AG10803 (cell line): ENCODE data around the gene TFF1.
A peak's percentile ranks its signal among the peaks of the same experiment; 100 is the strongest.

Experiments used
- DNase-seq: peaks from one replicate; pipeline ENCODE4 v3.0.0; 2010; ENCODE audit warnings: low read depth
- H3K4me3 ChIP-seq: 2 replicates; pipeline ENCODE4 v1.5.1; 2011; ENCODE audit warnings: mild to moderate bottlenecking, low read length, control low read depth
- TF ChIP-seq, protein P1 (sequence below): conservative IDR thresholded peaks from 2 replicates; pipeline ENCODE4 v1.5.1; 2011; ENCODE audit warnings: mild to moderate bottlenecking, low read length, control low read depth, inconsistent platforms

TFF1 gene

DNA sequence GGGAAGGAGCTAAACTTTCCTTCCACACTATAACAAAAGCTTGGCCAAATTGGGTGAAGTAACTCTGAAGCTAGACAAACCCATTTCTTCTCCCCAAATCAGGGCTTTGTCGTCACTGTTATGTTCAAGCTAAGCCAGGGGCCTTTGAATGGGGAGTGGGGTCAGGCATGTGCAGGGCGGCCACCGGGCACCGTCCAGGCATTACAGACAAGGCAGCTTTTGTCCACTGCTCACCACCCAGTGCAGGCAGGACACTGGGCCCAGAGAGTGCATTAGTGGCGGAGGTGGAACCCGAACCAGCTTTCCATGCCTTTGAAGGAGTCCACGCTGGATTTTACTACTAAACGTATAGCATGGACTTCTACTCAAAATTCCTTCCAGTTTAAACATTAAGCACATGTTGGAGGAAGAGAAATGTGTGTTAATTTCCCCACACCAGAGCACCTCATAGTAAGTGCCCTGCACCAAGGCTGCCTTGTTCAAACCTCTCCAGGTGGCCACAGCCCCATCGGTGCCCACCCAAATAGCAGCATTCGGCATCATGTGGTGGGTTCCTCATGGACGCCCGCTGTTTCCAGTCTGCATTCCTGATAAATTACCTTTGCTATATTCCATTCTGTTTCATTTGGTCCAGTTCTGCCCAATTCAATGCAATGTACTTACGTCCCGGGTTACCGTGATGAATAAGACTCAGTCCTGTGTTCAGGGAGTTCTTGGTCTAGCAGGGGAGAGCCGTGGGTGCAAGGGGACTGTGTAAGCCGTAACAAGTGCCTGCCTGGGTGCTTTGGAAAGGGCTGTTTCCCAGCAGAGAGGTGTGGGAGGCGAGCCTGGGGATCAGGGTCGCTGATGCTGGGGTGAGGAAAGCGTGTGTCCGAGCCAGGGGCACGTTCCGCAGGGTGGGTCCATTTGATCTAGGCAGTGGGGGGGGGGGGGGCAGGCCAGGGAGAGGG lies 39.0 kb upstream of the TFF1 start:
- H3K4me3 ChIP-seq, result no peak overlapping the region
- TF ChIP-seq, protein P1, sequence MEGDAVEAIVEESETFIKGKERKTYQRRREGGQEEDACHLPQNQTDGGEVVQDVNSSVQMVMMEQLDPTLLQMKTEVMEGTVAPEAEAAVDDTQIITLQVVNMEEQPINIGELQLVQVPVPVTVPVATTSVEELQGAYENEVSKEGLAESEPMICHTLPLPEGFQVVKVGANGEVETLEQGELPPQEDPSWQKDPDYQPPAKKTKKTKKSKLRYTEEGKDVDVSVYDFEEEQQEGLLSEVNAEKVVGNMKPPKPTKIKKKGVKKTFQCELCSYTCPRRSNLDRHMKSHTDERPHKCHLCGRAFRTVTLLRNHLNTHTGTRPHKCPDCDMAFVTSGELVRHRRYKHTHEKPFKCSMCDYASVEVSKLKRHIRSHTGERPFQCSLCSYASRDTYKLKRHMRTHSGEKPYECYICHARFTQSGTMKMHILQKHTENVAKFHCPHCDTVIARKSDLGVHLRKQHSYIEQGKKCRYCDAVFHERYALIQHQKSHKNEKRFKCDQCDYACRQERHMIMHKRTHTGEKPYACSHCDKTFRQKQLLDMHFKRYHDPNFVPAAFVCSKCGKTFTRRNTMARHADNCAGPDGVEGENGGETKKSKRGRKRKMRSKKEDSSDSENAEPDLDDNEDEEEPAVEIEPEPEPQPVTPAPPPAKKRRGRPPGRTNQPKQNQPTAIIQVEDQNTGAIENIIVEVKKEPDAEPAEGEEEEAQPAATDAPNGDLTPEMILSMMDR, result no peak
- DNase-seq, result no peak

GRCh38 chr21:42404539-42404938 lies 38.2 kb upstream of the TFF1 start:
- H3K4me3 ChIP-seq, result no peak overlapping the region
- no peak for DNase-seq
- TF ChIP-seq, protein P1, result no peak

- no peak for DNase-seq
- TF ChIP-seq, protein P1, result no peak
- H3K4me3 ChIP-seq, result no peak within 1 kb of the TSS
Observed at GRCh38 chr21:42403611-42404231, 37.4 kb upstream of the TFF1 start, which contains the start of gene UBASH3A. UBASH3A (plus strand) TSS chr21:42403902; CDS start chr21:42403946, 44 bp downstream.

DNA sequence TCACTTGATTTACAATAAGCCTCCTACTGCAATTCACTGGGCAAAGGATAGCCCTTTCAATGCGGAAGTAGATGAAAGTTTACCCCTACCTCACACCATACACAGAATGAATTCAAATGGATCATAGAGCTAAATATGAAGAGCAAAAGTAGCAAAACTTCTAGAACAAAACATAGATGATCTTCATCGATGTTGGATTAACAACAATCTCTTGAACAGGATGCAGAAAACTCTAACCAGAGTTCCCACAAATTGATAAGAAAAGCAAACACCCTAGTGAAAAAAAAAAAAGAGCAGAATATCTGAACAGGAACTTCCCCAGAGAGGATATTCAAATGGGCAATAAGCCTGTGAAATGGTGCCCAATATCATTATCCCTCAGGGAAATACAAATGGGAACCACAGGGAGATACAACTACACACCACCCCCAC lies 35.5 kb upstream of the TFF1 start:
- DNase-seq, result no peak
- TF ChIP-seq, protein P1, result no peak
- H3K4me3 ChIP-seq, result no peak overlapping the region

- TF ChIP-seq, protein P1, result no peak
- H3K4me3 ChIP-seq, result no peak overlapping the region
- DNase-seq, result peak; percentile 12
Observed at GRCh38 chr21:42401154-42401553, 34.8 kb upstream of the TFF1 start.

DNA sequence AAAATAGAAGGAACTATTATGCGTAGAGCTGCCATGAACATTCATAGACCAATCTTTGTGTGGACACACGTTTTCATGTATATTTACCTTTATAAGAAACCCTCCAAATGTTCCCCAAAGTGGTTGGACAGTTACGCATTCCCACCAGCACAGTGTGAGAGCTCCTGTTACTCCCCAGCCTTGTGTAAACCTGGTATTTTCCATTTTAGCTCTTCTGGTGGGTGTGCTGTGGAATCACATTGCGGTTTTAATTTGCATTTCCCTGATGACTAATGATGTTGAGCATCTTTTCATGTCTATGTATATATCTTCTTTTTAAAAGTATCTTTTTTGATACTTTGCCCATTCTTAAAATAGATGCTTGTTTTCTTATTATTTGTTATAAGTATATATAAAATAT lies 34.2 kb upstream of the TFF1 start:
- TF ChIP-seq, protein P1, result no peak
- peak; percentile 3 for DNase-seq
- H3K4me3 ChIP-seq, result no peak overlapping the region
